GM23248 (cell line): ENCODE measurements around the gene HMX3.

Experiments used
- EZH2 ChIP-seq: fragments of 200-600 bp; sonication (generic); IDR thresholded peaks from 2 replicates; pipeline ENCODE4 v1.6.1; 2018; ENCODE audit warnings: antibody characterized with exemption, mild to moderate bottlenecking; ENCODE audit not compliant: insufficient read depth, poor library complexity, severe bottlenecking
- EZH2phosphoT487 ChIP-seq: fragments of 200-600 bp; sonication (generic); IDR thresholded peaks from 2 replicates; pipeline ENCODE4 v1.6.1; 2018; ENCODE audit warnings: antibody characterized with exemption, moderate library complexity, mild to moderate bottlenecking, low read depth; ENCODE audit not compliant: insufficient read depth

GRCh38 chr10:123142701-123143161 is 7.0 kb downstream of the HMX3 start:
- 0 out of 2 replicates have a peak, but pooled peaks have one; percentile 44 for TF ChIP-seq EZH2phosphoT487
- no peak for TF ChIP-seq EZH2
